ENCODE data around the gene IRS1. TPM values are rescaled to one million over a fixed set of nuclear protein-coding genes. Genes with fewer than 3 reads are reported as not detected.

The IRS1 gene
- total and polyA plus RNA-seq, 2 donors (not counting 1 experiment from before 2014, with no cell fraction given), result 14.3 to 29.1 TPM

GRCh38 chr2:226733927-226734564 lies 65.6 kb downstream of the IRS1 start:
- TF ChIP-seq CTCF (conservative IDR thresholded peaks at IDR 0.05 in 1 of 2, IDR thresholded peaks at IDR 0.05 in 1 of 2; ENCODE audit: low read depth in 1 of 2, low read length in 2 of 2) (no peak), EZH2 (IDR thresholded peaks at IDR 0.05; ENCODE audit: low read length, missing control alignments) (no peak)
- Histone ChIP-seq H3K9ac (ENCODE audit: insufficient read depth, low read length) (no peak overlapping the region), H2AFZ (ENCODE audit: low read length) (no peak overlapping the region), H3K4me2 (ENCODE audit: extremely low read depth, insufficient read depth, low read length) (no peak overlapping the region), H3K27me3 (ENCODE audit: control insufficient read depth, insufficient read depth, low read length) (no peaks in the 10 kb centered on the region), H3K36me3 (ENCODE audit: control insufficient read depth, insufficient read depth, low read length) (peaks cover 4% of the 10 kb centered on the region), H3K4me3 (replicated peaks in 1 of 4; ENCODE audit: control extremely low read depth in 1 of 4, insufficient read depth in 1 of 4, low read depth in 3 of 4, low read length in 4 of 4) (no peak overlapping the region), H3K4me1 (ENCODE audit: control insufficient read depth, extremely low read depth, insufficient read depth, low read length) (peaks cover 2% of the 10 kb centered on the region), H4K20me1 (ENCODE audit: control insufficient read depth, extremely low read depth, insufficient read depth, low read length) (no peaks in the 10 kb centered on the region), H3K27ac (ENCODE audit: insufficient read depth, low read length) (no peak overlapping the region), H3K79me2 (ENCODE audit: control insufficient read depth, insufficient read depth, low read length) (peaks cover 35% of the 10 kb centered on the region), H3K9me3 (ENCODE audit: control insufficient read depth, insufficient read depth, low read depth, low read length) (no peaks in the 10 kb centered on the region)
- no peak for DNase-seq (ENCODE audit: low read depth in 2 of 2)

- no peak overlapping the region for H2AFZ ChIP-seq (ENCODE audit: low read length)
- H3K4me2 ChIP-seq (ENCODE audit: extremely low read depth, insufficient read depth, low read length), result peak overlapping the region; percentile 25
- peak in 1 of 2 donors; percentile 67 for DNase-seq (ENCODE audit: low read depth in 2 of 2)
- H3K79me2 ChIP-seq (ENCODE audit: control insufficient read depth, insufficient read depth, low read length), result peaks cover 28% of the 10 kb centered on the region
- peaks cover 4% of the 10 kb centered on the region for H3K36me3 ChIP-seq (ENCODE audit: control insufficient read depth, insufficient read depth, low read length)
- no peak overlapping the region for H3K9ac ChIP-seq (ENCODE audit: insufficient read depth, low read length)
- no peaks in the 10 kb centered on the region for H3K9me3 ChIP-seq (ENCODE audit: control insufficient read depth, insufficient read depth, low read depth, low read length)
- no peaks in the 10 kb centered on the region for H4K20me1 ChIP-seq (ENCODE audit: control insufficient read depth, extremely low read depth, insufficient read depth, low read length)
- H3K27ac ChIP-seq (ENCODE audit: insufficient read depth, low read length), result no peak overlapping the region
- TF ChIP-seq CTCF (conservative IDR thresholded peaks at IDR 0.05 in 1 of 2, IDR thresholded peaks at IDR 0.05 in 1 of 2; ENCODE audit: low read depth in 1 of 2, low read length in 2 of 2) (no peak), EZH2 (IDR thresholded peaks at IDR 0.05; ENCODE audit: low read length, missing control alignments) (no peak)
- H3K4me3 ChIP-seq (replicated peaks in 1 of 4; ENCODE audit: control extremely low read depth in 1 of 4, insufficient read depth in 1 of 4, low read depth in 3 of 4, low read length in 4 of 4), result no peak overlapping the region
- H3K4me1 ChIP-seq (ENCODE audit: control insufficient read depth, extremely low read depth, insufficient read depth, low read length), result peaks cover 2% of the 10 kb centered on the region
- no peaks in the 10 kb centered on the region for H3K27me3 ChIP-seq (ENCODE audit: control insufficient read depth, insufficient read depth, low read length)
Measured at GRCh38 chr2:226733189-226733858, 66.3 kb downstream of the IRS1 start.

GRCh38 chr2:226732478-226733188 lies 67.0 kb downstream of the IRS1 start:
- Histone ChIP-seq H3K4me1 (ENCODE audit: control insufficient read depth, extremely low read depth, insufficient read depth, low read length) (peaks cover 2% of the 10 kb centered on the region), H3K27ac (ENCODE audit: insufficient read depth, low read length) (no peak overlapping the region), H3K79me2 (ENCODE audit: control insufficient read depth, insufficient read depth, low read length) (peaks cover 22% of the 10 kb centered on the region), H3K36me3 (ENCODE audit: control insufficient read depth, insufficient read depth, low read length) (peaks cover 4% of the 10 kb centered on the region), H3K9ac (ENCODE audit: insufficient read depth, low read length) (no peak overlapping the region), H3K4me3 (replicated peaks in 1 of 4; ENCODE audit: control extremely low read depth in 1 of 4, insufficient read depth in 1 of 4, low read depth in 3 of 4, low read length in 4 of 4) (no peak overlapping the region), H3K9me3 (ENCODE audit: control insufficient read depth, insufficient read depth, low read depth, low read length) (no peaks in the 10 kb centered on the region), H3K27me3 (ENCODE audit: control insufficient read depth, insufficient read depth, low read length) (no peaks in the 10 kb centered on the region), H4K20me1 (ENCODE audit: control insufficient read depth, extremely low read depth, insufficient read depth, low read length) (no peaks in the 10 kb centered on the region), H3K4me2 (ENCODE audit: extremely low read depth, insufficient read depth, low read length) (no peak overlapping the region), H2AFZ (ENCODE audit: low read length) (no peak overlapping the region)
- no peak for DNase-seq (ENCODE audit: low read depth in 2 of 2)
- TF ChIP-seq CTCF (conservative IDR thresholded peaks at IDR 0.05 in 1 of 2, IDR thresholded peaks at IDR 0.05 in 1 of 2; ENCODE audit: low read depth in 1 of 2, low read length in 2 of 2) (no peak), EZH2 (IDR thresholded peaks at IDR 0.05; ENCODE audit: low read length, missing control alignments) (no peak)

Data from fibroblast of lung (primary cell).